Measurements from ENCODE around the gene UNC13D. TPM values are rescaled to one million over a fixed set of nuclear protein-coding genes. Genes with fewer than 3 reads are reported as not detected.
"Not testable (repeated sequence)": the region's sequence is repeated elsewhere in the genome, so short reads cannot be mapped to it uniquely, and the experiment has no call there.

UNC13D gene
- total RNA-seq, 1 donor from 2014 or later = 165 TPM

- Mint-ChIP-seq H3K36me3 (ENCODE audit: low read depth) (peaks cover 29% of the 10 kb centered on the region), H3K4me3 (ENCODE audit: low read depth) (no peak overlapping the region), H3K27ac (no peak overlapping the region), H3K27me3 (ENCODE audit: low read depth) (no peaks in the 10 kb centered on the region), H3K4me1 (ENCODE audit: low read depth) (no peaks in the 10 kb centered on the region), H3K9me3 (no peaks in the 10 kb centered on the region)
- DNase-seq (ENCODE audit: low spot score) = no peak
- intact Hi-C loops (cut with micrococcal nuclease) = no loop called here
Observed at GRCh38 chr17:75814021-75814395, 30.2 kb downstream of the UNC13D start.

- DNase-seq (ENCODE audit: low spot score) = no peak
- no peak overlapping the region for H3K27ac Mint-ChIP-seq
- peaks cover 4% of the 10 kb centered on the region for H3K4me1 Mint-ChIP-seq (ENCODE audit: low read depth)
- H3K4me3 Mint-ChIP-seq (ENCODE audit: low read depth) = no peak overlapping the region
- intact Hi-C loops (cut with micrococcal nuclease) = no loop called here
- peaks cover 22% of the 10 kb centered on the region for H3K36me3 Mint-ChIP-seq (ENCODE audit: low read depth)
- H3K27me3 Mint-ChIP-seq (ENCODE audit: low read depth) = no peaks in the 10 kb centered on the region
- H3K9me3 Mint-ChIP-seq = no peaks in the 10 kb centered on the region
Observed at GRCh38 chr17:75813081-75814020, 30.9 kb downstream of the UNC13D start.

- Mint-ChIP-seq H3K9me3 (no peaks in the 10 kb centered on the region), H3K27me3 (ENCODE audit: low read depth) (no peaks in the 10 kb centered on the region), H3K4me3 (ENCODE audit: low read depth) (no peak overlapping the region), H3K27ac (no peak overlapping the region), H3K4me1 (ENCODE audit: low read depth) (peaks cover 4% of the 10 kb centered on the region), H3K36me3 (ENCODE audit: low read depth) (peaks cover 18% of the 10 kb centered on the region)
- no peak for DNase-seq (ENCODE audit: low spot score)
- intact Hi-C loops (cut with micrococcal nuclease) = no loop called here
Observed at GRCh38 chr17:75812096-75813013, 31.8 kb downstream of the UNC13D start.

- H3K4me1 Mint-ChIP-seq (ENCODE audit: low read depth) = peaks cover 4% of the 10 kb centered on the region
- peaks cover 18% of the 10 kb centered on the region for H3K36me3 Mint-ChIP-seq (ENCODE audit: low read depth)
- intact Hi-C loops (cut with micrococcal nuclease) = no loop called here
- H3K27me3 Mint-ChIP-seq (ENCODE audit: low read depth) = no peaks in the 10 kb centered on the region
- no peak for DNase-seq (ENCODE audit: low spot score)
- no peak overlapping the region for H3K27ac Mint-ChIP-seq
- no peaks in the 10 kb centered on the region for H3K9me3 Mint-ChIP-seq
- no peak overlapping the region for H3K4me3 Mint-ChIP-seq (ENCODE audit: low read depth)
Observed at GRCh38 chr17:75811174-75811573, 33.0 kb downstream of the UNC13D start.

- H3K27ac Mint-ChIP-seq; intact Hi-C loops (cut with micrococcal nuclease): not testable (repeated sequence)
Observed at GRCh38 chr17:75810756-75811155, 33.4 kb downstream of the UNC13D start.

GRCh38 chr17:75810216-75810615 is 34.0 kb downstream of the UNC13D start:
- H3K27ac Mint-ChIP-seq = no peak overlapping the region
- DNase-seq (ENCODE audit: low spot score) = no peak
- peaks cover 18% of the 10 kb centered on the region for H3K36me3 Mint-ChIP-seq (ENCODE audit: low read depth)
- peaks cover 4% of the 10 kb centered on the region for H3K4me1 Mint-ChIP-seq (ENCODE audit: low read depth)
- intact Hi-C loops (cut with micrococcal nuclease) = no loop called here
- no peaks in the 10 kb centered on the region for H3K9me3 Mint-ChIP-seq
- no peak overlapping the region for H3K4me3 Mint-ChIP-seq (ENCODE audit: low read depth)
- H3K27me3 Mint-ChIP-seq (ENCODE audit: low read depth) = no peaks in the 10 kb centered on the region

More at GRCh38 chr17:75810756-75811155, 33.4 kb downstream of the UNC13D start:
- DNase-seq (ENCODE audit: low spot score); H3K4me3 Mint-ChIP-seq (ENCODE audit: low read depth); H3K9me3 Mint-ChIP-seq; H3K4me1 Mint-ChIP-seq (ENCODE audit: low read depth); H3K27me3 Mint-ChIP-seq (ENCODE audit: low read depth): not testable (repeated sequence)
- H3K36me3 Mint-ChIP-seq (ENCODE audit: low read depth) = peaks cover 18% of the 10 kb centered on the region

- peaks cover 4% of the 10 kb centered on the region for H3K4me1 Mint-ChIP-seq (ENCODE audit: low read depth)
- H3K4me3 Mint-ChIP-seq (ENCODE audit: low read depth) = no peak overlapping the region
- no peaks in the 10 kb centered on the region for H3K27me3 Mint-ChIP-seq (ENCODE audit: low read depth)
- no peak for DNase-seq (ENCODE audit: low spot score)
- intact Hi-C loops (cut with micrococcal nuclease) = no loop called here
- peaks cover 18% of the 10 kb centered on the region for H3K36me3 Mint-ChIP-seq (ENCODE audit: low read depth)
- no peaks in the 10 kb centered on the region for H3K9me3 Mint-ChIP-seq
- no peak overlapping the region for H3K27ac Mint-ChIP-seq
Observed at GRCh38 chr17:75809631-75810111, 34.5 kb downstream of the UNC13D start.

GRCh38 chr17:75808905-75809621 is 35.1 kb downstream of the UNC13D start:
- no peaks in the 10 kb centered on the region for H3K9me3 Mint-ChIP-seq
- H3K4me1 Mint-ChIP-seq (ENCODE audit: low read depth) = peaks cover 4% of the 10 kb centered on the region
- peaks cover 15% of the 10 kb centered on the region for H3K36me3 Mint-ChIP-seq (ENCODE audit: low read depth)
- no peaks in the 10 kb centered on the region for H3K27me3 Mint-ChIP-seq (ENCODE audit: low read depth)
- peak overlapping the region; percentile 30 for H3K27ac Mint-ChIP-seq
- no peak overlapping the region for H3K4me3 Mint-ChIP-seq (ENCODE audit: low read depth)
- no peak for DNase-seq (ENCODE audit: low spot score)
- intact Hi-C loops (cut with micrococcal nuclease) = no loop called here

- H3K27ac Mint-ChIP-seq = peak overlapping the region; percentile 30
Observed at GRCh38 chr17:75808549-75808904, 35.7 kb downstream of the UNC13D start.

GRCh38 chr17:75807861-75808260 is 36.3 kb downstream of the UNC13D start:
- peaks cover 18% of the 10 kb centered on the region for H3K36me3 Mint-ChIP-seq (ENCODE audit: low read depth)
- H3K27ac Mint-ChIP-seq = no peak overlapping the region
- peaks cover 9% of the 10 kb centered on the region for H3K4me1 Mint-ChIP-seq (ENCODE audit: low read depth)
- intact Hi-C loops (cut with micrococcal nuclease) = no loop called here
- DNase-seq (ENCODE audit: low spot score) = no peak
- H3K4me3 Mint-ChIP-seq (ENCODE audit: low read depth) = no peak overlapping the region
- H3K27me3 Mint-ChIP-seq (ENCODE audit: low read depth) = no peaks in the 10 kb centered on the region
- no peaks in the 10 kb centered on the region for H3K9me3 Mint-ChIP-seq

More at GRCh38 chr17:75808549-75808904, 35.7 kb downstream of the UNC13D start:
- peaks cover 16% of the 10 kb centered on the region for H3K36me3 Mint-ChIP-seq (ENCODE audit: low read depth)
- peaks cover 5% of the 10 kb centered on the region for H3K4me1 Mint-ChIP-seq (ENCODE audit: low read depth)
- no peak for DNase-seq (ENCODE audit: low spot score)
- no peak overlapping the region for H3K4me3 Mint-ChIP-seq (ENCODE audit: low read depth)
- H3K27me3 Mint-ChIP-seq (ENCODE audit: low read depth) = no peaks in the 10 kb centered on the region
- H3K9me3 Mint-ChIP-seq = no peaks in the 10 kb centered on the region
- intact Hi-C loops (cut with micrococcal nuclease) = no loop called here

- Mint-ChIP-seq H3K27me3 (ENCODE audit: low read depth) (no peaks in the 10 kb centered on the region), H3K27ac (no peak overlapping the region), H3K36me3 (ENCODE audit: low read depth) (peaks cover 11% of the 10 kb centered on the region), H3K9me3 (no peaks in the 10 kb centered on the region), H3K4me3 (ENCODE audit: low read depth) (no peak overlapping the region), H3K4me1 (ENCODE audit: low read depth) (peaks cover 9% of the 10 kb centered on the region)
- intact Hi-C loops (cut with micrococcal nuclease) = no loop called here
- no peak for DNase-seq (ENCODE audit: low spot score)
Observed at GRCh38 chr17:75806822-75807500, 37.2 kb downstream of the UNC13D start.

GRCh38 chr17:75803883-75804282 is 40.3 kb downstream of the UNC13D start:
- intact Hi-C loops (cut with micrococcal nuclease) = no loop called here
- H3K27ac Mint-ChIP-seq = no peak overlapping the region
- H3K9me3 Mint-ChIP-seq = no peaks in the 10 kb centered on the region
- peaks cover 12% of the 10 kb centered on the region for H3K36me3 Mint-ChIP-seq (ENCODE audit: low read depth)
- peaks cover 9% of the 10 kb centered on the region for H3K4me1 Mint-ChIP-seq (ENCODE audit: low read depth)
- H3K4me3 Mint-ChIP-seq (ENCODE audit: low read depth) = no peak overlapping the region
- DNase-seq (ENCODE audit: low spot score) = no peak
- no peaks in the 10 kb centered on the region for H3K27me3 Mint-ChIP-seq (ENCODE audit: low read depth)

Data from activated T-helper 2 cell treated with anti-CD3 and anti-CD28 coated beads, Interferon-gamma antibody, Interleukin-2, Interleukin-4, amounts not matched to agents 10 μg/mL and 5 μg/mL and 100 μg/mL, durations not matched to agents 14 hours and 24 hours and 36 hours (primary cell).